Stimulated activated CD8-positive, alpha-beta memory T cell treated with anti-CD3 and anti-CD28 coated beads, Interleukin-12 subunit alpha, Interleukin-12 subunit beta, amount 100 ng/mL, for 1 hour (primary cell): ENCODE data around the gene CIAO3.
"Not testable (repeated sequence)": the region's sequence is repeated elsewhere in the genome, so short reads cannot be mapped to it uniquely, and the experiment has no call there.

Source experiments
- DNase-seq: peaks from one replicate; pipeline ENCODE4 v3.0.0-alpha.2; 2020; ENCODE audit warnings: low read depth

The CIAO3 gene

GRCh38 chr16:760065-760464 is 19.3 kb upstream of the CIAO3 start:
- DNase-seq, result no peak

GRCh38 chr16:759110-759910 is 18.5 kb upstream of the CIAO3 start:
- no peak for DNase-seq

DNA sequence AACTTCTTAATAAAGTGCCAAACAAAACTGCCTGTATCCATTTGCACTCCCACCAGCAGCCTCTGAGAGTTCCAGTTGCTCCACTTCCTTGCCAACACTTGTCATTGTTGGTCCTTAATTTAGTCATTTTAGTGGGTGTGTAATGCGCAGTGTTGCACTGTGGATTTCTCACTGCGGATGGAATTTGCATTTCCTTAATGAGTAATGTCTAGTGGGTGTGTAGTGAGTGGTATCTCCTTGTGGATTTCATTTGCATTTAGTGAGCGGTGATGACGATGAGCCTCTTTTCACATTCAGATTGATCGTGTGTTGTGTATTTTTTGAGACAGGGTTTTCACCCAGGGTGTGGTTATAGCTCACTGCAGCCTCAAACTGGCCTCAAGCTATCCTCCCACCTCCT is 15.6 kb upstream of the CIAO3 start:
- DNase-seq, result no peak

DNA sequence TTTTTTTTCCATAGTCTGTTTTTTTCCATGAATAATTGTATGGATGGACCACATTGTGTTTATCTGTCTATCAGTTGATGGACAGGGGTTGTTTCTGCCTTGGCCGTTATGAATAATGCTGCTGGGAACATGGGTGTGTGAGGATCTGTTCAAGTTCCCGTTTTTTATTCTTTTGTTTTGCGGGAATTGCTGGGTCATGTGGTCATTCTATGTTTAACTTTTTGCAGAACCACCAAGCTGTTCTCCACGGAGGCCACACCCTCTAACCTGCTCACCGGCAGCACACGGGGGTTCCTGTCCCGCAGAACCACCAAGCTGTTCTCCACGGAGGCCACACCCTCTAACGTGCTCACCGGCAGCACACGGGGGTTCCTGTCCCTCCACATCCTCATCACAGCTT is 13.9 kb upstream of the CIAO3 start:
- DNase-seq, result no peak

- not testable (repeated sequence) for DNase-seq
Observed at GRCh38 chr16:754121-754607, 13.4 kb upstream of the CIAO3 start.

DNA sequence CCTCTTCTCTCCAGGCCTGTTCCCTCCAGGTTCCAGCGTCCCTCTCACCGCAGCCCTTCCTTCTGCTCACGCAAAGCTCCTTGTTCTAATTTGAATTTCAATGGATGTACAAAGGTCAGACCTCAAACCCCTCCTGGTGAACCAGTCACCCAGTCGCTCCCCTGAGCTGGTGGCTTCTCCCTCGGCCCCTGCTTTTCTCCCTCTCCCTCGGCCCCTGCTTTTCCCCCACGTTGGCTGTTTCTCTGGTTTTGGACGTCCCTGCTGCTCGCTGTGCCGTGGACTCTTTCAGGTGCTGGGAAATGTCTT is 11.2 kb upstream of the CIAO3 start:
- no peak for DNase-seq

- DNase-seq, result no peak
Observed at GRCh38 chr16:751152-752006, 10.6 kb upstream of the CIAO3 start.

- no peak for DNase-seq
Observed at GRCh38 chr16:750485-750884, 9.7 kb upstream of the CIAO3 start.

DNA sequence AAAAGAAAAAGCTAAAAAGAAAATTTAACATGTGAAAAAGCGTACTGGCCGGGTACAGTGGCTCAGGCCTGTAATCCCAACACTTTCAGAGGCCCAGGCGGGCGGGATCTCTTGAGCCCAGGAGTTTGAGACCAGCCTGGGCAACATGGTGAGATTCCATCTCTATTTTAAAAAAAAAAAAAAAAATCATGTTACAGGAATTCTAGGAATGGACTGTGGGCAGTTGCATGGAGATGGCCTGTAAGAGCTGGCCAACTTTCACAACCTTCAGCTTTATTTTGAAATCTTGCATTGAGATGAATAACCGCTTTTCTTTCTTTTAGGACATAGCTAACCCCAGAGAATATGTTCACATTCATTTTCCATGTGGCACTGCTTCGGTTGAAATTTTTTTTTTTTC is 8.2 kb upstream of the CIAO3 start:
- DNase-seq, result no peak

GRCh38 chr16:747978-748746 is 7.4 kb upstream of the CIAO3 start:
- no peak for DNase-seq

- DNase-seq, result no peak
Observed at GRCh38 chr16:746637-747036, 5.8 kb upstream of the CIAO3 start.

DNA sequence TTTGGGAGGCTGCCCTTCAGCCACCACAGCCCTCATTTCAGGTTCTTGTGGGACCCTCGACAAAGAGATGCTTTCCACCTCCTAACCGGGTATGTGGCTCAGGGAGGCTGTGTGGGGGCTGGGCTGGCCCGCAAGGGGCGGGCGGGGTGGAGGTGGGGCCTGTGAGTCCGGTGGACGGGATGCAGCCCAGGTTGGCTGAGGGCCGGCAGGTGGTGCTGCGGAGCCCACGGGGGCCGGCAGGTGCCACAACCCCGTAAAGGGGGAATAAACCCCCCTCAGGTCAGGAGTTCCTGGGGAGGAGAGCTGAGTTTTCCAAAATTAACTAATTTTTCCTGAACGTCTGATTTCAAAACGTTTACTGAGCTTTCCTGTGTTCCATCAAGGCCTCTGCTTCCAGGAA is 4.9 kb upstream of the CIAO3 start:
- DNase-seq, result no peak

- no peak for DNase-seq
Observed at GRCh38 chr16:743794-744500, 3.1 kb upstream of the CIAO3 start.

- not testable (repeated sequence) for DNase-seq
Observed at GRCh38 chr16:742894-743293, 2.1 kb upstream of the CIAO3 start.

DNA sequence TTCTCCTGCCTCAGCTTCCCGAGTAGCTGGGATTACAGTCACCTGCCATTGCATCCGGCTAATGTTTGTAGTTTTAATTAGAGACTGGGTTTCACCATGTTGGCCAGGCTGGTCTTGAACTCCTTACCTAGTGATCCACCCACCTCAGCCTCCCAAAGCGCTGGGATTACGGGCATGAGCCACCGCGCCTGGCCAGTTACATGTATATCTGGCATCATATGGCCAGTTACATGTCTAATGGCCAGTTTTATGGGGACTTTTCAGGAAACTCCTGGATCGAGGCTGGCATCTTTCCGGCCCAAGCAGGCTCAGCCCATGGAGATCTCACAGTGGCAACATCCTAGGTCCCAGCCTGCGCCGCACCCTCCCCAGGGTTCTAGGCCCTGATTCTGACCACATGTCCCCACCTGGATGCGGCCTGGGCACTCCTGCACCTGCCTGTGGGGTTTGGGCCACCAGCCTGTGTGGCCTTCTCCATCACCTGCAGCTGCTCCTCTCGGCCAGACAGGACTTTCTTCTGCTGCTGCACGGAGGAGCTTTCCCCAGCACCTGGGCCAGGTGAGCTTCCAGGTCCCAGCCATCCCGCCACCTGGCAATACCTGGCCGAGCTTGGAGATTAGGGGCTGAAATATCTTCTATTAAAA is 1.3 kb upstream of the CIAO3 start:
- no peak for DNase-seq

DNA sequence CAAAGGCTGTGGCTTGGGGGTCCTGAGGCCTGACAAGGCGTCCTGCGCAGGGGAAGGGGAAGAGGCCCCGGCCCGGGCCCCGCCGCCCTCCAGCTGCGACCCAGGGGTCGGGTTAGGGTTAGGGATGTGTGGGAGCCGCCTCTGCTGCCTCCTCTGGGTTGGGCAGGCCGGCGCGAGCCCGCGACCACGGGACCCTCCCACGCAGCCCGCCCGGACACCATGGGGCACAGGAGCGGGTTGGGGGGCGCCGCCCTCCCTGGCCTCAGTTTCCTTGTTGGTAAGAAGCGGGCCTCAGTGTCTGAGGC is 386 bp downstream of the CIAO3 start:
- DNase-seq, result no peak

- DNase-seq, result no peak
Observed at GRCh38 chr16:739560-740458, 988 bp downstream of the CIAO3 start.

GRCh38 chr16:736936-737481 is 3.8 kb downstream of the CIAO3 start:
- no peak for DNase-seq

- no peak for DNase-seq
Observed at GRCh38 chr16:735982-736453, 4.8 kb downstream of the CIAO3 start.
